Keratinocyte (primary cell): ENCODE results near the gene SH2D4B. TPM values are rescaled to one million over a fixed set of nuclear protein-coding genes. Genes with fewer than 3 reads are reported as not detected.

Source experiments
- DNase-seq: peaks from one replicate; pipeline ENCODE4 v3.0.0-alpha.2; 2011; ENCODE audit warnings: low read depth, missing footprints, low spot score
- FAIRE-seq: peaks from 2 replicates; lab custom pipeline; 2011; peaks lifted over from hg19 to GRCh38; lab: Jason Lieb, UNC
- H2AFZ ChIP-seq: 2 replicates; pipeline ENCODE4 v1.6.0; 2012; ENCODE audit warnings: low read length, control low read depth, inconsistent platforms; ENCODE audit not compliant: control insufficient read depth
- H3K27ac ChIP-seq: 2 replicates; pipeline ENCODE4 v1.5.1; 2011; ENCODE audit warnings: low read length; ENCODE audit not compliant: control insufficient read depth, insufficient read depth
- H3K27me3 ChIP-seq: 3 replicates; pipeline ENCODE4 v1.6.0; 2011; ENCODE audit warnings: low read length; ENCODE audit not compliant: control insufficient read depth, insufficient read depth; ENCODE audit errors: extremely low read depth
- H3K36me3 ChIP-seq, 2 experiments: 2 replicates in 1 of 2; 3 replicates in 1 of 2; pipeline ENCODE4 v1.5.1; 2011; ENCODE audit warnings: low read length in 2 of 2, mild to moderate bottlenecking in 1 of 2; ENCODE audit not compliant: control insufficient read depth in 2 of 2, insufficient read depth in 2 of 2; ENCODE audit errors: extremely low read depth in 1 of 2
- H3K4me1 ChIP-seq: 3 replicates; pipeline ENCODE4 v1.5.1; 2011; ENCODE audit warnings: low read length; ENCODE audit not compliant: control insufficient read depth, insufficient read depth; ENCODE audit errors: extremely low read depth
- H3K4me2 ChIP-seq: 3 replicates; pipeline ENCODE4 v1.6.0; 2011; ENCODE audit warnings: low read depth, low read length; ENCODE audit not compliant: control insufficient read depth, insufficient read depth; ENCODE audit errors: extremely low read depth
- H3K4me3 ChIP-seq, 3 experiments: fragments of 200-600 bp in 1 of 3; sonication (generic) in 1 of 3; 2 replicates in 2 of 3; 3 replicates in 1 of 3; pipeline ENCODE4 v1.5.1; 2011 to 2016; ENCODE audit warnings: low read length in 3 of 3, mild to moderate bottlenecking in 3 of 3, control low read depth in 2 of 3, inconsistent platforms in 1 of 3, low read depth in 1 of 3, mixed read lengths in 1 of 3, mixed run types in 1 of 3, moderate library complexity in 1 of 3; ENCODE audit not compliant: control insufficient read depth in 2 of 3, insufficient read depth in 2 of 3; ENCODE audit errors: extremely low read depth in 1 of 3
- H3K79me2 ChIP-seq: 2 replicates; pipeline ENCODE4 v1.6.0; 2012; ENCODE audit warnings: low read length; ENCODE audit not compliant: control insufficient read depth, insufficient read depth
- H3K9ac ChIP-seq: 3 replicates; pipeline ENCODE4 v1.6.0; 2011; ENCODE audit warnings: low read length; ENCODE audit not compliant: control insufficient read depth, insufficient read depth; ENCODE audit errors: extremely low read depth
- H3K9me1 ChIP-seq: 3 replicates; pipeline ENCODE4 v1.6.0; 2011; ENCODE audit warnings: low read length; ENCODE audit not compliant: control insufficient read depth, insufficient read depth; ENCODE audit errors: extremely low read depth
- H3K9me3 ChIP-seq: 2 replicates; pipeline ENCODE4 v1.5.1; 2012; ENCODE audit warnings: low read depth, low read length; ENCODE audit not compliant: control insufficient read depth
- H4K20me1 ChIP-seq: 3 replicates; pipeline ENCODE4 v1.6.0; 2011; ENCODE audit warnings: low read length; ENCODE audit not compliant: control insufficient read depth, insufficient read depth; ENCODE audit errors: extremely low read depth
- CTCF ChIP-seq, 3 experiments: IDR thresholded peaks in 1 of 3; conservative IDR thresholded peaks in 1 of 3; optimal IDR thresholded peaks in 1 of 3; 2 replicates in 2 of 3; 3 replicates in 1 of 3; pipeline versions ENCODE3 to v1.5.1; 2011; ENCODE audit warnings: low read length in 3 of 3, mild to moderate bottlenecking in 3 of 3, moderate library complexity in 2 of 3, control low read depth in 1 of 3, inconsistent platforms in 1 of 3; ENCODE audit not compliant: insufficient read depth in 2 of 3; ENCODE audit errors: extremely low read depth in 1 of 3
- EZH2 ChIP-seq: IDR thresholded peaks from one replicate; pipeline ENCODE4 v1.6.1; 2012; ENCODE audit warnings: inconsistent platforms, mild to moderate bottlenecking, low read length, moderate library complexity
- dilution Hi-C: fragments of 300-500 bp; cut with MboI; formaldehyde crosslinking; loops from one replicate; pipeline ENCODE4 v1.7.0; 2020; ENCODE audit warnings: low sequenced_read_pairs; ENCODE audit not compliant: extremely low pct_ligation_motif_present
- polyA plus RNA-seq, 5 experiments: library from polyadenylated mRNA; depleted of rRNA in 3 of 5; stranded (reverse) in 3 of 5; stranded (forward) in 1 of 5; unstranded in 1 of 5; fragments of >200 nt; gene quantifications; 1 replicate in 1 of 5; 2 replicates in 3 of 5; 3 replicates in 1 of 5; pipeline versions ENCODE4 v1.2.1 to v1.2.3, GENCODE V29; 2011 to 2012; ENCODE audit warnings: missing spikeins in 2 of 5, low read depth in 1 of 5, low replicate concordance in 1 of 5

Gene SH2D4B
- polyA plus RNA-seq, 1 donor (not counting 4 experiments of a cell fraction or from before 2014, with no cell fraction given): 0.22 TPM

- dilution Hi-C loops: no loop called here
- FAIRE-seq: no peak
- H3K4me2 ChIP-seq: no peak overlapping the region
Measured at GRCh38 chr10:80660266-80660665, 122.6 kb downstream of the SH2D4B start.

GRCh38 chr10:80660736-80661135 is 123.0 kb downstream of the SH2D4B start:
- H3K36me3 ChIP-seq: no peaks in the 10 kb centered on the region
- H3K9me3 ChIP-seq: peaks cover 5% of the 10 kb centered on the region
- no peak overlapping the region for H3K4me3 ChIP-seq
- no peaks in the 10 kb centered on the region for H3K4me1 ChIP-seq
- no peaks in the 10 kb centered on the region for H4K20me1 ChIP-seq
- DNase-seq: no peak
- dilution Hi-C loops: no loop called here
- no peaks in the 10 kb centered on the region for H3K27me3 ChIP-seq
- no peak overlapping the region for H3K4me2 ChIP-seq
- no peak overlapping the region for H3K9ac ChIP-seq
- H3K27ac ChIP-seq: no peak overlapping the region
- H3K79me2 ChIP-seq: no peaks in the 10 kb centered on the region
- H3K9me1 ChIP-seq: no peaks in the 10 kb centered on the region
- no peak for TF ChIP-seq EZH2
- TF ChIP-seq CTCF (optimal IDR thresholded peaks at IDR 0.05 in 1 of 3, IDR thresholded peaks at IDR 0.05 in 1 of 3, conservative IDR thresholded peaks at IDR 0.05 in 1 of 3; ENCODE audit: extremely low read depth in 1 of 3, insufficient read depth in 2 of 3, low read length in 3 of 3): no peak
- no peak for FAIRE-seq
- no peak overlapping the region for H2AFZ ChIP-seq

More at GRCh38 chr10:80660266-80660665, 122.6 kb downstream of the SH2D4B start:
- H3K9me3 ChIP-seq: peaks cover 8% of the 10 kb centered on the region
- no peak for DNase-seq
- H2AFZ ChIP-seq: no peak overlapping the region
- H3K27ac ChIP-seq: no peak overlapping the region
- H3K4me1 ChIP-seq: no peaks in the 10 kb centered on the region
- H3K36me3 ChIP-seq: no peaks in the 10 kb centered on the region
- H3K9me1 ChIP-seq: no peaks in the 10 kb centered on the region
- no peak for TF ChIP-seq CTCF (optimal IDR thresholded peaks at IDR 0.05 in 1 of 3, IDR thresholded peaks at IDR 0.05 in 1 of 3, conservative IDR thresholded peaks at IDR 0.05 in 1 of 3; ENCODE audit: extremely low read depth in 1 of 3, insufficient read depth in 2 of 3, low read length in 3 of 3)
- no peak for TF ChIP-seq EZH2
- H3K27me3 ChIP-seq: no peaks in the 10 kb centered on the region
- no peak overlapping the region for H3K9ac ChIP-seq
- H3K4me3 ChIP-seq: no peak overlapping the region
- no peaks in the 10 kb centered on the region for H4K20me1 ChIP-seq
- no peaks in the 10 kb centered on the region for H3K79me2 ChIP-seq
